GM20431 (cell line): Measurements from ENCODE around the gene ABCA10.
"Not testable (repeated sequence)": the region's sequence is repeated elsewhere in the genome, so short reads cannot be mapped to it uniquely, and the experiment has no call there.

Experiments used
- in situ Hi-C: fragments of 300-500 bp; cut with MseI, MboI; formaldehyde crosslinking; loops from one replicate; pipeline ENCODE4 v1.15.0; 2020; ENCODE audit warnings: low sequenced_read_pairs; ENCODE audit not compliant: unreplicated experiment

The ABCA10 gene

GRCh38 chr17:69173118-69173517, 55.5 kb downstream of the ABCA10 start:
- in situ Hi-C loops: no loop called here

- in situ Hi-C loops: no loop called here
These were observed 58.2 kb downstream of the ABCA10 start for GRCh38 chr17:69170377-69170776.

- in situ Hi-C loops: not testable (repeated sequence)
These were observed 60.0 kb downstream of the ABCA10 start for GRCh38 chr17:69168642-69169041.

- in situ Hi-C loops: no loop called here
These were observed 61.7 kb downstream of the ABCA10 start for GRCh38 chr17:69166957-69167356.

GRCh38 chr17:69164206-69164605, 64.4 kb downstream of the ABCA10 start:
- in situ Hi-C loops: no loop called here

GRCh38 chr17:69159418-69159817, 69.2 kb downstream of the ABCA10 start:
- in situ Hi-C loops: no loop called here

GRCh38 chr17:69154267-69154666, 74.4 kb downstream of the ABCA10 start:
- in situ Hi-C loops: no loop called here

GRCh38 chr17:69150333-69150732, 78.3 kb downstream of the ABCA10 start:
- in situ Hi-C loops: no loop called here

- in situ Hi-C loops: no loop called here
These were observed 81.2 kb downstream of the ABCA10 start for GRCh38 chr17:69147460-69147859.

- in situ Hi-C loops: no loop called here
These were observed 84.0 kb downstream of the ABCA10 start for GRCh38 chr17:69144331-69145255.

- in situ Hi-C loops: no loop called here
These were observed 84.9 kb downstream of the ABCA10 start for GRCh38 chr17:69143683-69144231.

- in situ Hi-C loops: no loop called here
These were observed 85.5 kb downstream of the ABCA10 start for GRCh38 chr17:69143151-69143550.

GRCh38 chr17:69142175-69142802, 86.3 kb downstream of the ABCA10 start:
- in situ Hi-C loops: no loop called here

GRCh38 chr17:69141431-69142174, 87.0 kb downstream of the ABCA10 start, which contains the start of gene ABCA6:
Gene ABCA6 (minus strand): TSS chr17:69141895. CDS start chr17:69140703, 1,192 bp downstream.
- in situ Hi-C loops: no loop called here

GRCh38 chr17:69134112-69134511, 94.5 kb downstream of the ABCA10 start:
- in situ Hi-C loops: no loop called here

GRCh38 chr17:69130627-69131296, 97.9 kb downstream of the ABCA10 start:
- in situ Hi-C loops: no loop called here

- in situ Hi-C loops: no loop called here
These were observed 105.0 kb downstream of the ABCA10 start for GRCh38 chr17:69123626-69124025.

- in situ Hi-C loops: no loop called here
These were observed 106.6 kb downstream of the ABCA10 start for GRCh38 chr17:69122065-69122464.

- in situ Hi-C loops: no loop called here
These were observed 110.5 kb downstream of the ABCA10 start for GRCh38 chr17:69117855-69118784.
